OCI-LY3 (cell line): ENCODE results near the gene B3GLCT.

ENCODE experiments used
- H2AFZ ChIP-seq: fragments of 200-600, 300-600 bp; shearing (Covaris generic); 2 replicates; pipeline ENCODE4 v1.6.0; 2014; ENCODE audit warnings: antibody characterized with exemption, low read depth, low read length
- H3K27ac ChIP-seq: fragments of 200-600, 300-600 bp; sonication (generic); 2 replicates; pipeline ENCODE4 v1.5.1; 2014; ENCODE audit warnings: mild to moderate bottlenecking, low read length, moderate library complexity, mixed read lengths
- H3K27me3 ChIP-seq: fragments of 200-600, 300-600 bp; sonication (generic); 2 replicates; pipeline ENCODE4 v1.6.1; 2014; ENCODE audit warnings: low read depth, low read length, mixed read lengths
- H3K36me3 ChIP-seq: fragments of 200-600, 300-600 bp; sonication (generic); replicated peaks from 2 replicates; pipeline ENCODE3; 2014; ENCODE audit warnings: low read depth, low read length, mixed read lengths
- H3K4me1 ChIP-seq: fragments of 300-600, 200-600 bp; sonication (generic); 2 replicates; pipeline ENCODE4 v1.6.1; 2014; ENCODE audit warnings: low read length, mixed read lengths
- H3K4me2 ChIP-seq: fragments of 200-600, 300-600 bp; sonication (generic); 2 replicates; pipeline ENCODE4 v1.6.1; 2014; ENCODE audit warnings: low read length, mixed read lengths
- H3K4me3 ChIP-seq: fragments of 300-600, 200-600 bp; sonication (generic); 2 replicates; pipeline ENCODE4 v1.5.1; 2014; ENCODE audit warnings: antibody characterized with exemption, mild to moderate bottlenecking, low read length, moderate library complexity
- H3K79me2 ChIP-seq: fragments of 300-600, 200-600 bp; shearing (Covaris generic); 2 replicates; pipeline ENCODE4 v1.6.1; 2014; ENCODE audit warnings: mild to moderate bottlenecking, low read length, mixed read lengths
- H3K9ac ChIP-seq: fragments of 300-600, 200-600 bp; shearing (Covaris generic); 2 replicates; pipeline ENCODE4 v1.6.0; 2014; ENCODE audit warnings: mild to moderate bottlenecking, low read length, moderate library complexity
- H3K9me3 ChIP-seq: fragments of 200-600, 300-600 bp; shearing (Covaris generic); 2 replicates; pipeline ENCODE4 v1.6.1; 2014; ENCODE audit warnings: low read length, mixed read lengths; ENCODE audit not compliant: insufficient read depth
- H4K20me1 ChIP-seq: fragments of 200-600, 300-600 bp; sonication (generic); 2 replicates; pipeline ENCODE4 v1.6.1; 2016; ENCODE audit warnings: low read length, mixed read lengths; ENCODE audit not compliant: insufficient read depth
- CTCF ChIP-seq: fragments of 200-600, 300-600 bp; sonication (generic); IDR thresholded peaks from 2 replicates; pipeline ENCODE4 v1.5.1; 2014; ENCODE audit warnings: antibody characterized with exemption, low read length, low read depth
- EZH2phosphoT487 ChIP-seq: fragments of 200-600 bp; shearing (Covaris generic); IDR thresholded peaks from 2 replicates; pipeline ENCODE4 v1.6.1; 2018; ENCODE audit warnings: antibody characterized with exemption, mixed run types, low read depth

The B3GLCT gene

GRCh38 chr13:31248965-31249539, 49.3 kb downstream of the B3GLCT start:
- Histone ChIP-seq H3K4me3 (no peak overlapping the region), H3K4me2 (no peak overlapping the region), H2AFZ (no peak overlapping the region), H3K9ac (no peak overlapping the region), H3K27me3 (no peaks in the 10 kb centered on the region), H4K20me1 (no peaks in the 10 kb centered on the region), H3K9me3 (no peaks in the 10 kb centered on the region), H3K27ac (no peak overlapping the region), H3K79me2 (no peaks in the 10 kb centered on the region), H3K36me3 (no peaks in the 10 kb centered on the region), H3K4me1 (no peaks in the 10 kb centered on the region)
- TF ChIP-seq CTCF: no peak
- no peak for TF ChIP-seq EZH2phosphoT487

GRCh38 chr13:31250435-31250834, 50.7 kb downstream of the B3GLCT start:
- no peak overlapping the region for H3K27ac ChIP-seq
- no peaks in the 10 kb centered on the region for H3K79me2 ChIP-seq
- H3K4me3 ChIP-seq: no peak overlapping the region
- H3K36me3 ChIP-seq: no peaks in the 10 kb centered on the region
- H2AFZ ChIP-seq: no peak overlapping the region
- H3K4me1 ChIP-seq: no peaks in the 10 kb centered on the region
- no peaks in the 10 kb centered on the region for H4K20me1 ChIP-seq
- no peak overlapping the region for H3K4me2 ChIP-seq
- H3K9ac ChIP-seq: no peak overlapping the region
- no peaks in the 10 kb centered on the region for H3K9me3 ChIP-seq
- H3K27me3 ChIP-seq: no peaks in the 10 kb centered on the region
- TF ChIP-seq EZH2phosphoT487 (no peak), CTCF (no peak)

- Histone ChIP-seq H2AFZ (no peak overlapping the region), H3K4me2 (no peak overlapping the region), H3K4me3 (no peak overlapping the region), H4K20me1 (no peaks in the 10 kb centered on the region), H3K27ac (no peak overlapping the region), H3K9ac (no peak overlapping the region), H3K79me2 (no peaks in the 10 kb centered on the region), H3K36me3 (peaks cover 6% of the 10 kb centered on the region), H3K4me1 (no peaks in the 10 kb centered on the region), H3K9me3 (peaks cover 23% of the 10 kb centered on the region), H3K27me3 (no peaks in the 10 kb centered on the region)
- no peak for TF ChIP-seq CTCF
- TF ChIP-seq EZH2phosphoT487: no peak
Observed at GRCh38 chr13:31261241-31261640, 61.5 kb downstream of the B3GLCT start.

GRCh38 chr13:31263346-31263745, 63.6 kb downstream of the B3GLCT start:
- Histone ChIP-seq H3K9me3 (peaks cover 11% of the 10 kb centered on the region), H3K9ac (no peak overlapping the region), H3K4me1 (no peaks in the 10 kb centered on the region), H3K27ac (no peak overlapping the region), H4K20me1 (no peaks in the 10 kb centered on the region), H3K27me3 (no peaks in the 10 kb centered on the region), H3K36me3 (no peaks in the 10 kb centered on the region), H3K79me2 (no peaks in the 10 kb centered on the region), H2AFZ (no peak overlapping the region), H3K4me3 (no peak overlapping the region), H3K4me2 (no peak overlapping the region)
- TF ChIP-seq CTCF (no peak), EZH2phosphoT487 (no peak)
